Trophoblast cell (in vitro differentiated cells and primary cell): ENCODE results near the gene VOPP1.

Source experiments
- DNase-seq, 2 donors: peaks; one replicate each; pipeline ENCODE4 v3.0.0-alpha.2; 2016
- H2AFZ ChIP-seq: 2 replicates; pipeline ENCODE4 v1.6.1; 2013; ENCODE audit warnings: low read length, moderate library complexity, mild to moderate bottlenecking; ENCODE audit not compliant: insufficient read depth, poor library complexity
- H2AK5ac ChIP-seq: 2 replicates; pipeline ENCODE4 v1.6.1; 2013; ENCODE audit warnings: mild to moderate bottlenecking, low read length
- H2BK120ac ChIP-seq: 2 replicates; pipeline ENCODE4 v1.6.1; 2013; ENCODE audit warnings: low read length, mild to moderate bottlenecking, moderate library complexity; ENCODE audit not compliant: insufficient read depth, poor library complexity
- H2BK12ac ChIP-seq: 2 replicates; pipeline ENCODE4 v1.6.1; 2013; ENCODE audit warnings: mild to moderate bottlenecking, low read length, moderate library complexity
- H2BK5ac ChIP-seq: 2 replicates; pipeline ENCODE4 v1.6.1; 2013; ENCODE audit warnings: low read length, low read depth, moderate library complexity, mild to moderate bottlenecking; ENCODE audit not compliant: poor library complexity
- H3K14ac ChIP-seq: 2 replicates; pipeline ENCODE4 v1.6.1; 2013; ENCODE audit warnings: mild to moderate bottlenecking, low read length
- H3K18ac ChIP-seq: 2 replicates; pipeline ENCODE4 v1.6.1; 2013; ENCODE audit warnings: mild to moderate bottlenecking, low read length
- H3K23ac ChIP-seq: 2 replicates; pipeline ENCODE4 v1.6.1; 2013; ENCODE audit warnings: low read length
- H3K27ac ChIP-seq: 2 replicates; pipeline ENCODE4 v1.5.1; 2013; ENCODE audit warnings: low read depth, mild to moderate bottlenecking, inconsistent platforms, low read length, moderate library complexity
- H3K27me3 ChIP-seq: 2 replicates; pipeline ENCODE4 v1.6.1; 2013; ENCODE audit warnings: inconsistent platforms, mild to moderate bottlenecking, low read length, moderate library complexity; ENCODE audit not compliant: insufficient read depth
- H3K36me3 ChIP-seq, 2 experiments: 1 replicate in 1 of 2; 2 replicates in 1 of 2; pipeline ENCODE4 v1.6.1; 2013; ENCODE audit warnings: low read length in 2 of 2, mild to moderate bottlenecking in 2 of 2, moderate library complexity in 1 of 2; ENCODE audit not compliant: insufficient read depth in 2 of 2, control insufficient read depth in 1 of 2
- H3K4ac ChIP-seq: 2 replicates; pipeline ENCODE4 v1.6.1; 2013; ENCODE audit warnings: low read depth, mild to moderate bottlenecking, low read length, moderate library complexity
- H3K4me1 ChIP-seq, 2 experiments: 1 replicate in 1 of 2; 2 replicates in 1 of 2; pipeline ENCODE4 v1.6.1; 2013; ENCODE audit warnings: low read length in 2 of 2, mild to moderate bottlenecking in 2 of 2, moderate library complexity in 1 of 2; ENCODE audit not compliant: insufficient read depth in 2 of 2, control insufficient read depth in 1 of 2
- H3K4me2 ChIP-seq: 2 replicates; pipeline ENCODE4 v1.6.1; 2013; ENCODE audit warnings: inconsistent platforms, mild to moderate bottlenecking, low read length, moderate library complexity
- H3K4me3 ChIP-seq: 2 replicates; pipeline ENCODE4 v1.5.1; 2013; ENCODE audit warnings: mild to moderate bottlenecking, low read depth, low read length, inconsistent platforms
- H3K79me1 ChIP-seq: one replicate; pipeline ENCODE4 v1.6.1; 2013; ENCODE audit warnings: low read length
- H3K79me2 ChIP-seq: 2 replicates; pipeline ENCODE4 v1.6.1; 2013; ENCODE audit warnings: low read length, mild to moderate bottlenecking; ENCODE audit not compliant: control insufficient read depth, insufficient read depth, poor library complexity
- H3K9ac ChIP-seq: 2 replicates; pipeline ENCODE4 v1.6.1; 2013; ENCODE audit warnings: mild to moderate bottlenecking, low read length
- H3K9me3 ChIP-seq: 2 replicates; pipeline ENCODE4 v1.6.1; 2013; ENCODE audit warnings: low read depth, mild to moderate bottlenecking, control low read depth, inconsistent platforms, low read length; ENCODE audit not compliant: insufficient read depth
- H4K12ac ChIP-seq: 2 replicates; pipeline ENCODE4 v1.6.1; 2013; ENCODE audit warnings: low read depth, mild to moderate bottlenecking, low read length, moderate library complexity
- H4K8ac ChIP-seq: 2 replicates; pipeline ENCODE4 v1.6.1; 2013; ENCODE audit warnings: low read depth, mild to moderate bottlenecking, low read length, moderate library complexity
- H4K91ac ChIP-seq: one replicate; pipeline ENCODE4 v1.6.1; 2013; ENCODE audit warnings: low read depth, mild to moderate bottlenecking, low read length, moderate library complexity
- WGBS: extraction: QIAGEN DNeasy Blood & Tissue Kit; methylation state at CpG from one replicate; pipeline ENCODE4 v1.1.7; 2013; ENCODE audit warnings: missing lambda C conversion rate; ENCODE audit not compliant: insufficient read length, insufficient coverage; ENCODE audit errors: extremely low coverage; 5-methylcytosine and 5-hydroxymethylcytosine counted together

The VOPP1 gene

DNA sequence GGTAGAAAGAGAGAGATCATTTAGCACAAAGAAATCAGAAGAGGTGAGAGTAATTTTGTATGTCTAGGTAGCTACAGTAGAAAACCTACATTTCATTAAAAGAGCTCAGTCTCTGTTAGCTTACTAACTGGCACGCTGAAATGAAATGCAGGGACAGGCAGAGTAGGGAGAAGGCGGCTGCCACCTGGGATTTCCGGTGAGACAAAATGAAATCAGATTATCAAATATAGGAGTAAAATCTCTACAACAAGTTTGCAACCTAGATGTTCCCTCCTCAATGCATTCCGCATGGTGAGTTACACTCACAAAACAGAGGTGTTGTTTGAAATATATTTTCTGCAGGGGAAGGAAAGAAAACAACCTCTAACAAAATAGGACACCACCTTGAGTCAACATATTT, 55.9 kb downstream of the VOPP1 start:
- H3K36me3 ChIP-seq = peaks cover 3 to 14% of the 10 kb centered on the region in 2 experiments
- no peaks in the 10 kb centered on the region for H3K79me2 ChIP-seq
- no peak for DNase-seq
- no peak overlapping the region for H2AK5ac ChIP-seq
- no peak overlapping the region for H3K14ac ChIP-seq
- no peak overlapping the region for H3K18ac ChIP-seq
- no peak overlapping the region for H2BK12ac ChIP-seq
- H4K12ac ChIP-seq = no peak overlapping the region
- H3K9me3 ChIP-seq = no peaks in the 10 kb centered on the region
- no peak overlapping the region for H3K4me3 ChIP-seq
- H2BK5ac ChIP-seq = no peak overlapping the region
- H3K27me3 ChIP-seq = no peaks in the 10 kb centered on the region
- H3K27ac ChIP-seq = no peak overlapping the region
- no CpG with 5 or more reads among the region's 4 CpGs for WGBS
- no peak overlapping the region for H3K23ac ChIP-seq
- no peak overlapping the region for H4K91ac ChIP-seq
- no peak overlapping the region for H3K4me2 ChIP-seq
- no peak overlapping the region for H4K8ac ChIP-seq
- no peak overlapping the region for H3K4ac ChIP-seq
- no peak overlapping the region for H3K9ac ChIP-seq
- H2BK120ac ChIP-seq = no peak overlapping the region
- H3K4me1 ChIP-seq = peaks cover 0 to 4% of the 10 kb centered on the region in 2 experiments
- H3K79me1 ChIP-seq = no peaks in the 10 kb centered on the region
- H2AFZ ChIP-seq = no peak overlapping the region

DNA sequence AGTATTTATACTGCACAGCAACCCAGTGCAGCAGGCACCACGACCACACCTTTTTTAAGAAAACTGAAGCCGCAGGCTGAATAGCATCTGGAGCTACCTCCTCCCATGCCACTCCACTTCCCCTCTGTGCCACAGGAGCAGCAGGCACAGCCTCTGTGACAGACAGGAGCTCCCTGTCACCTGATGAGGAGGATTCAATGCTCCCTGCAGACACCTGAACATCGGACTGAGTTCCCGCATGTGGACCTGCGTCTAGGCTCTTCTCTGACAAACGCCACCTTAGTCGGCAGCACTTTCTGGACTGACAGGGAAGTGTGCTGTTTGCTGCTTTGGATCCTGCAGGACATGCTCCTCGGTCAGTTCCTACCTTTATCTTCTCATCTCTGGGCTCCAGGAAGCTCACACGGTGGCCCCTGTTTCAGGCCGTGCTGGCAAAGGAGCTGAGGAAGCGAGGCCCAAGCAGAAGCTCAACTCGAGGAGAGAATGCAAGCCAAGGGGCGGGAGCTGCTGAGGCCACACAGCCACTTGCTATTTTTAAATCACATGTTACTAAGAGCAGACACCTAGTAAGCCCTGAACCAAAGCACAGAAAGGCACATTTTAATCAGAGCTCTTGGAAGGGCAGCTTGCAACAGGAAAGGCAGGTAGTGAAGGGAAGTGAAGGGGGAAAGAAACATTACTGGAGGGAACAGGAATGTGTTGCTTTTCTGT, 56.6 kb downstream of the VOPP1 start:
- H3K4me1 ChIP-seq = peaks cover 0 to 4% of the 10 kb centered on the region in 2 experiments
- H3K4me2 ChIP-seq = no peak overlapping the region
- no peak overlapping the region for H3K14ac ChIP-seq
- no peak overlapping the region for H2BK12ac ChIP-seq
- no peak overlapping the region for H3K4me3 ChIP-seq
- H3K9ac ChIP-seq = no peak overlapping the region
- no peaks in the 10 kb centered on the region for H3K79me1 ChIP-seq
- H2BK120ac ChIP-seq = no peak overlapping the region
- no peak for DNase-seq
- H3K27me3 ChIP-seq = no peaks in the 10 kb centered on the region
- H3K23ac ChIP-seq = no peak overlapping the region
- H2AFZ ChIP-seq = no peak overlapping the region
- WGBS = no CpG with 5 or more reads among the region's 13 CpGs
- H2AK5ac ChIP-seq = no peak overlapping the region
- no peaks in the 10 kb centered on the region for H3K9me3 ChIP-seq
- H3K4ac ChIP-seq = no peak overlapping the region
- no peak overlapping the region for H4K12ac ChIP-seq
- no peak overlapping the region for H4K91ac ChIP-seq
- no peak overlapping the region for H3K18ac ChIP-seq
- H4K8ac ChIP-seq = no peak overlapping the region
- H3K79me2 ChIP-seq = no peaks in the 10 kb centered on the region
- H3K36me3 ChIP-seq = peaks cover 3 to 14% of the 10 kb centered on the region in 2 experiments
- H2BK5ac ChIP-seq = no peak overlapping the region
- no peak overlapping the region for H3K27ac ChIP-seq

DNA sequence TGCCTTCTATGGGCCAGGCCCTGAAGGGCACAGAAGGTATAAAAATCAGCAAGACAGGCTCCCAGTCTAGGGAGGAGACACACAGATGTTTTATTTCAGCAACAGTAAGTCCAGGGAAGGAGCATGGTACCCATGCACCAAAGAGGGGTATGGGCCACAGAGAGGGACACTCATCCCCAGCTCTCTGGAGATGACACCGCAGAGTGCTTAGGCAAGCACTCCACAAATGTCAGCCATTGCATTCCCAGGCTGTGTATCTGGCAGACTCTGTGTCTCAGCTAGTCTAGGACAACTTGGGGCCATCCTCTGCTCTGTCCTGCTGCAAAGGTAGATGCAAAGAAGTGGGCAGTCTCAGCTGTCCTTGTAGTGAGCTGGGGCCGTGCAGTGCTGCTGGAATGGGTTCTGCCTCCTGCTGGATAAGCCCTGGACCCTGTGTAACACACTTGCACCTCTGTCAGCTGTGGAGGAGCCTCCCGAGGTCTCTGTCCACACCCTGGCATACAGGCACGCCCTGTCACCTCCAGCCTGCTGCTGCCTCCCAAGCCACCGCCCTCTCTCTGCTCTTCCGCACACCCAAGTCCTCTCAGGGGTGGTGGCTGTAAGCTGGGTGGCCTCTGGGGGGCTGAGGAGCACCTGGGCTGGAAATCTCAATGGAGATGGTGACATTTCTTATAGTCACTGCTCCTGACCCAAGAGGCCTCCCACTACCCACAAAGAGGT, 57.6 kb downstream of the VOPP1 start:
- H2BK5ac ChIP-seq = no peak overlapping the region
- H2BK120ac ChIP-seq = no peak overlapping the region
- no peak overlapping the region for H3K14ac ChIP-seq
- H3K4me3 ChIP-seq = no peak overlapping the region
- no peak overlapping the region for H2AFZ ChIP-seq
- H3K9ac ChIP-seq = no peak overlapping the region
- no peak overlapping the region for H3K23ac ChIP-seq
- H4K91ac ChIP-seq = no peak overlapping the region
- H3K18ac ChIP-seq = no peak overlapping the region
- H3K4me2 ChIP-seq = no peak overlapping the region
- DNase-seq = no peak
- H3K27ac ChIP-seq = no peak overlapping the region
- H3K36me3 ChIP-seq = peaks cover 3 to 11% of the 10 kb centered on the region in 2 experiments
- no peaks in the 10 kb centered on the region for H3K9me3 ChIP-seq
- no peak overlapping the region for H2BK12ac ChIP-seq
- no peak overlapping the region for H2AK5ac ChIP-seq
- H3K79me2 ChIP-seq = no peaks in the 10 kb centered on the region
- WGBS = no CpG with 5 or more reads among the region's 6 CpGs
- peaks cover 2 to 4% of the 10 kb centered on the region in 2 experiments for H3K4me1 ChIP-seq
- H3K27me3 ChIP-seq = no peaks in the 10 kb centered on the region
- no peak overlapping the region for H3K4ac ChIP-seq
- H4K12ac ChIP-seq = no peak overlapping the region
- no peak overlapping the region for H4K8ac ChIP-seq
- H3K79me1 ChIP-seq = no peaks in the 10 kb centered on the region

DNA sequence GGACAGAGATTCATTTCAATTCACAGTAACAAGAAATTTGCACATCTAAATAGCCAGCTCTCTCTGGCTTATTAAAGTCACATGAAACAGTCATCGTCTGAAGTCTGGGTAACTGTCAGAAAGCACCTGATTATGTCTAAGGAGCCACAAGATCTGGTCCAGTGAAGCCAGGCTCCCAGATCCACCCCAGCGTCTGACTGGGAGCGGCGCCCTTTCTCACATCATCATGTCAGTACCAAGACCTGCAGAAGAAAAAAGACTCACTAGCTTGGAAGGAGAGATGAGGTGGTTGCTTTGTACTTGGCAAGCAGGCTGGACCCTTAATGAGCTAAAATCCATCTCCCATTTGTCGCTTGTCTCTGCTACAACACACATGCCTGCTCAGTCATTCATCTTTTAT, 58.4 kb downstream of the VOPP1 start:
- H3K27ac ChIP-seq = no peak overlapping the region
- no peak overlapping the region for H4K8ac ChIP-seq
- no peaks in the 10 kb centered on the region for H3K79me1 ChIP-seq
- H2BK12ac ChIP-seq = no peak overlapping the region
- no peak for DNase-seq
- no peak overlapping the region for H2BK120ac ChIP-seq
- no peak overlapping the region for H3K18ac ChIP-seq
- H3K23ac ChIP-seq = no peak overlapping the region
- H3K27me3 ChIP-seq = no peaks in the 10 kb centered on the region
- H4K91ac ChIP-seq = no peak overlapping the region
- no peak overlapping the region for H3K14ac ChIP-seq
- H2AFZ ChIP-seq = no peak overlapping the region
- H3K9me3 ChIP-seq = no peaks in the 10 kb centered on the region
- H3K4ac ChIP-seq = no peak overlapping the region
- no CpG with 5 or more reads among the region's 5 CpGs for WGBS
- no peak overlapping the region for H3K4me2 ChIP-seq
- H3K36me3 ChIP-seq = peaks cover 3 to 11% of the 10 kb centered on the region in 2 experiments
- no peak overlapping the region for H3K4me3 ChIP-seq
- no peak overlapping the region for H4K12ac ChIP-seq
- peaks cover 2 to 4% of the 10 kb centered on the region in 2 experiments for H3K4me1 ChIP-seq
- no peaks in the 10 kb centered on the region for H3K79me2 ChIP-seq
- no peak overlapping the region for H2AK5ac ChIP-seq
- H2BK5ac ChIP-seq = no peak overlapping the region
- H3K9ac ChIP-seq = no peak overlapping the region
